AG09319 (cell line): Measurements from ENCODE around the gene RGS5.

ENCODE experiments used
- DNase-seq: peaks from one replicate; pipeline ENCODE4 v3.0.0-alpha.2; 2010; ENCODE audit warnings: low read depth; ENCODE audit errors: extremely low read depth
- TF ChIP-seq, protein P1 (sequence below): IDR thresholded peaks from 2 replicates; pipeline ENCODE4 v1.5.1; 2011; ENCODE audit warnings: low read depth, mild to moderate bottlenecking, inconsistent platforms, low read length, moderate library complexity

RGS5 gene

GRCh38 chr1:163128282-163128681, 74.4 kb downstream of the RGS5 start:
- DNase-seq: no peak

DNA sequence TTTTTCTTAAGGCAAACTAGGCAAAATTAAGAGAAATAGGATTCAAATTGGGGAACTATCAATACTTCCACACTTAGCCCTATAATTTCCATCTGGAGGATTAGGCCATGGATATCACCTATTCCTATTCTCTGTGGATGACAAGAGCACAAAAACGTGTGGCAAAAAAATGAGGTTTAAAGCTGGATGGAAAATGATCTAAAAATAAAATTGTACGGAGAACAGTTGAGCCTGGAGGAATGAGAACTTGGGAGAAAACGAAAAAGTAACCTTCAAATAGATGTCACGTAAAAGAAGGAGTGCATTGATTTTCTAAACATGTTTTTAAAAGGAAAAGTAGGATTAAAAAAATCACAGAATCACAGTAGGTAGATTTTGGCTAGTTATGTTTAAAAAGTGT, 77.9 kb downstream of the RGS5 start:
- no peak for DNase-seq
- TF ChIP-seq, protein P1, sequence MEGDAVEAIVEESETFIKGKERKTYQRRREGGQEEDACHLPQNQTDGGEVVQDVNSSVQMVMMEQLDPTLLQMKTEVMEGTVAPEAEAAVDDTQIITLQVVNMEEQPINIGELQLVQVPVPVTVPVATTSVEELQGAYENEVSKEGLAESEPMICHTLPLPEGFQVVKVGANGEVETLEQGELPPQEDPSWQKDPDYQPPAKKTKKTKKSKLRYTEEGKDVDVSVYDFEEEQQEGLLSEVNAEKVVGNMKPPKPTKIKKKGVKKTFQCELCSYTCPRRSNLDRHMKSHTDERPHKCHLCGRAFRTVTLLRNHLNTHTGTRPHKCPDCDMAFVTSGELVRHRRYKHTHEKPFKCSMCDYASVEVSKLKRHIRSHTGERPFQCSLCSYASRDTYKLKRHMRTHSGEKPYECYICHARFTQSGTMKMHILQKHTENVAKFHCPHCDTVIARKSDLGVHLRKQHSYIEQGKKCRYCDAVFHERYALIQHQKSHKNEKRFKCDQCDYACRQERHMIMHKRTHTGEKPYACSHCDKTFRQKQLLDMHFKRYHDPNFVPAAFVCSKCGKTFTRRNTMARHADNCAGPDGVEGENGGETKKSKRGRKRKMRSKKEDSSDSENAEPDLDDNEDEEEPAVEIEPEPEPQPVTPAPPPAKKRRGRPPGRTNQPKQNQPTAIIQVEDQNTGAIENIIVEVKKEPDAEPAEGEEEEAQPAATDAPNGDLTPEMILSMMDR: no peak

More at GRCh38 chr1:163128282-163128681, 74.4 kb downstream of the RGS5 start:
- TF ChIP-seq, protein P1: no peak

DNA sequence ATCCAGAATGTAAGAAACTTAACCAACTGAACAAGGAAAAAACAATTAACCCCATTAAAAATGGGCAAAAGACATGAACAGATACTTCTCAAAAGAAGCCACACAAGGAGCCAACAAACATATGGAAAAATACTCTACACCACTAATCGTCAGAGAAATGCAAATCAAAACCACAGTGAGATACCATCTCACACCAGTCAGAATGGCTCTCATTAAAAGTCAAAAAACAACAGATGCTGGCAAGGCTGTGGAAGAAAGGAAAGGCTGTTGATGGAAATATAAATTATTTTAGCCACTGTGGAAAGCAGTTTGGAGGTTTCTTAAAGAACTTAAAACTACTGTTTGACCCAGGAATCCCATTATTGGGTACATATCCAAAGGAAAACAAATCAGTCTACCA, 82.3 kb downstream of the RGS5 start:
- TF ChIP-seq, protein P1: no peak
- no peak for DNase-seq

DNA sequence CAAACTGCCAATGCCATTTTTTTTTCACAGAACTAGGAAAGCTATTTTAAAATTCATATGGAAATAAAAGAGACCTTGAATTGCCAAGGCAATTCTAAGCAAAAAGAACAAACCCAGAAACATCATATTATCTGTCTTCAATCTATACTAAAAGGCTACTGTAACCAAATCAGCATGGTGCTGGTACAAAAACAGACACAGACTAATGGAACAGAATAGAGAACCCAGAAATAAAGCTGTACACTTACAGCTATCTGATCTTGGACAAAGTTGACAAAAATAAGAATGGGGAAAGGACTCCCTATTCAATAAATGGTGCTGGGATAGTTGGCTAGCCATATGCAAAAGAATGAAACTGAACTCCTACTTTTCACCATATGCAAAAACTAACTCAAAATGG, 83.0 kb downstream of the RGS5 start:
- TF ChIP-seq, protein P1: no peak
- no peak for DNase-seq

DNA sequence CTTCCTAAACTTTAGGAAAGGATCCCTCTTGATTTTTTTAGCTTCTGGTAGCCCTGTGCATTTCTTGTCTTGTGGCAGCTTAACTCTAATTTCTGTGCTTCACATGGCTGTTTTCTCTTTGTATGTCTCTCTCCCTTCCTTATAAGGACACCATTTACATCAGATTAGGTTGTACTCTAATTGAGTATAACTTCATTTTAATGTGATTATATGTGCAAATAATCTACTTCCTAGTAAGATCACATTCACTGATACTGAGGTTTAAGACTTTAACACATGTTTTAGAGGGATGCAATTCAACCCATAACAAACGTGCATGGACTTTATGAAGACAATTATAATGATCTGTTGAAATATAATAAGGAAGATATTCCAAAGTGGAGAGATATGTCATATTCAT, 86.8 kb downstream of the RGS5 start:
- no peak for DNase-seq
- TF ChIP-seq, protein P1: no peak

GRCh38 chr1:163107655-163108054, 95.1 kb downstream of the RGS5 start:
- no peak for DNase-seq
- TF ChIP-seq, protein P1: no peak

DNA sequence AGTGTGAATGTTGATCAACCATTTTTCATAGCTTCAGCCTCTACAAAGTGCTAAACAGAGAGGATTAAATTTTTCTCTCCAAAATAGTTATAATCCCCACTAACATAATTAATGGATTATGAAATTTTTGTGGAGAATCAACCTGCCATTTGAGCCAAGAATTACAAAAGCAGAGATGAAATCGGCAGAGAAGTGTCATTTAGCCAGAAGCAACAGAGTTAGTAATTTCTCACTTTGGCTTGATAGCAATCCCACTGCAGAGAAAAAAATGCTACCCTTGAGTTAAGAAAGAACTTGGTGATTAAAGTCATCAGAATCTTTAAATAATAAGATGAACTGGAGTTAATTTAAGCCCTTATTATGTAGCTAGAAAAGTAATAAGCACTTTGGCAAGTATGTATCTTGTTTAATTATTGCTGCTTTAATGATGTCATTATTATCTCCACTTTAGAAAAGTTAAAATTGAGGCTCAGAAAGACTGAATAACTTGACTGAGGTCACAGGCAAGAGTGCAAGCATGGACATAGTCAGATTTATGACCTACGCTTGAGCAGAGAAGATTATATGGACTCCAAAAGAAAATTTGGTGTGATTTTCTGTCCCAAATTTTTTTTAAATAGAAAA, 96.2 kb downstream of the RGS5 start:
- DNase-seq: no peak
- TF ChIP-seq, protein P1: no peak
